Choroid plexus epithelial cell (primary cell): ENCODE results near the gene IFT74.
A peak's percentile ranks its signal among the peaks of the same experiment; 100 is the strongest.

ENCODE experiments used
- DNase-seq: peaks from one replicate; pipeline ENCODE4 v3.0.0-alpha.2; 2010; ENCODE audit warnings: low read depth
- H3K4me3 ChIP-seq: 2 replicates; pipeline ENCODE4 v1.5.1; 2011; ENCODE audit warnings: low read depth, mild to moderate bottlenecking, control low read depth, low read length, moderate library complexity
- CTCF ChIP-seq: conservative IDR thresholded peaks from 2 replicates; pipeline ENCODE4 v1.5.1; 2011; ENCODE audit warnings: low read depth, mild to moderate bottlenecking, control low read depth, inconsistent platforms, low read length, moderate library complexity

IFT74 gene

DNA sequence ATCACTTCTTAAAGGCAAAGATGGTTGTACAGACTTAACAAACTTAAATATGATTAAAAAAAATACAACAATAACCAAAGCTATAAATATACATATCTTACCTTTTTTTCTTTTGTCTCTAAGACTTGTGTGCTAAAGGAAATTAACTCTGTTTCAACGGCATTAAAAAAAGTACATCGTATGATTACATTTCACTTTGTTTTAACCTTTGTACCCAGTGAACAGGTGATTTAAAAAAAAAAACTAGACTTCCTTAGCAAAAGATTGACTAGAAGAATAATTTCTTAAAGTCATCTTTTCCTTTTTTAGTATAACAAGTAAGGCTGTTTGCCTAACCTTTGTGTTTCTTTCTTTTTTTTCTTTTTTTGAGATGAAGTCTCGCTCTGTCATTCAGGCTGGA, 49.3 kb downstream of the IFT74 start, which contains the start of gene LRRC19:
Gene LRRC19, minus strand, starts transcription at position 182 of the 400 bp plus-strand sequence. CDS start 5,978 bp downstream, outside the sequence.
- DNase-seq = no peak
- no peak for TF ChIP-seq CTCF
- no peak within 1 kb of the TSS for H3K4me3 ChIP-seq

DNA sequence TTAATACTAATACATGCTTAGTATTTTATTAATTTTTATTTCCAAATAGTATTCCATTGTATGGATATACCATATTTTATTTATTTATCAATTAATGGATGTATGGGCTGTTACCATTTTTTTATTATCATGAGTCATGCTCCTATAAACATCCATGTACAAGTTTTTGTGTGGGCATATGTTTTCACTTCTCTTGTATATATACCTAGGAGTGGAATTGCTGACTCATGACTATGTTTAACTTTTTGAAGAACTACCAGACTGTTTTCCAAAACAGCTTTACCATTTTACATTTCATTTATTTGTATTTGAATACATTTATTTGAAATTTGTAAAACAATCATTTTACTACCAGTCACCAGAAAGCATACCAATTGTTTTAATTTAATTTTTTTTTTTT, 63.4 kb downstream of the IFT74 start:
- TF ChIP-seq CTCF = no peak
- DNase-seq = peak; percentile 57
- no peak overlapping the region for H3K4me3 ChIP-seq

DNA sequence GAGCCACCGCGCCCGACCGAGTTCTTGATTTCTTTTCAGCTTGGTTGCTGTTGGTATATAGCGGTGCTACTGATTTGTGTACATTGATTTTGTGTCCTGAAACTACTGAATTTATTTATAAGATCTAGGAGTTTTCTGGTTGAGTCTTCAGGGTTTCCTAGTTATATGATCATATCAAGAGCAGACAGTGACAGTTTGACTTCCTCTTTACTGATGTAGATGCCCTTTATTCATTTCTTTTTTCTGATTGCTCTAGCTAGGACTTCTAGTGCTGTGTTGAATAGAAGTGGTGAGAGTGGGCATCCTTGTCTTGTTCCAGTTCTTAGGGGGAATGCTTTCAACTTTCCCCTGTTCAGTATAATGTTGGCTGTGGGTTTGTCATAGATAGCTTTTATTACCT, 66.7 kb downstream of the IFT74 start:
- H3K4me3 ChIP-seq = no peak overlapping the region
- no peak for DNase-seq
- no peak for TF ChIP-seq CTCF

DNA sequence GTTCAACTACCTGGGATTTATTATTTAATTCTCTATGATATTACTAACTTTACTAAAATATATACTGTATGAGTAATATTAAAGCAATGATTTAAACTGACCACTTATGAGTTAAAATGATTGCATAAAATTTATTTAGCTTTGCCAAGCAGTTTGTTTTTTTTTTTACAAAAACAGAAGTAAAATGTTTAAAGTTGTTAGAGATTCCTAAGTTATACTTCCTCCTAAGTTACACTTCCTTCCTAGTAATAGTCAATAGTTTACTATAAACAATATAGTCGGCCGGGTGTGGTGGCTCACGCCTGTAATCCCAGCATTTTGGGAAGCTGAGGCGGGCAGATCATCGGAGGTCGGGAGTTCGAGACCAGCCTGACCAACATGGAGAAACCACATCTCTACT, 73.0 kb downstream of the IFT74 start:
- no peak overlapping the region for H3K4me3 ChIP-seq
- no peak for TF ChIP-seq CTCF
- DNase-seq = no peak

- peak; percentile 81 for TF ChIP-seq CTCF
- no peak overlapping the region for H3K4me3 ChIP-seq
- peak; percentile 72 for DNase-seq
Observed at GRCh38 chr9:27033815-27034403, 77.7 kb downstream of the IFT74 start.

DNA sequence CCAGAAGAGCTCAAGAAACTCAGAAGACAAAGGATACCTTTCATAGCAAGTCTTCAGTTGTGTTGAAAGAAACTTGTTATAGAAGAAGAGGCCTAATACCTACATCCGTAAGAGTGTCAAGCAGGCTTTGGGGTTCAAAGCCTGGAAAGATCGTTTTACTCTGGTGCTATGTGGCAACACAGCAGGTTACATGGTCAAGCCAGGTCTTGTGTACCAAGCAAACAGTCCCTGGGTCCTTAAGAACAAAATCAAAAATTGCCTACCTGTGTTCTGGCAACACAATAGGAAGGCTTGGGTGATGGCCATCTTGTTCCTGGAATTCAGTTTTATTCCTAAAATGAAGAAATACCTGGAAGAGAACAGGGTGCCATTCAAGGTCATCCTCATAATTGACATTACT, 81.3 kb downstream of the IFT74 start:
- no peak for DNase-seq
- no peak for TF ChIP-seq CTCF
- no peak overlapping the region for H3K4me3 ChIP-seq

- H3K4me3 ChIP-seq = no peak overlapping the region
- DNase-seq = no peak
- TF ChIP-seq CTCF = no peak
Observed at GRCh38 chr9:27041746-27042145, 85.5 kb downstream of the IFT74 start.
